Measurements from ENCODE around the gene CYFIP1. TPM values are rescaled to one million over a fixed set of nuclear protein-coding genes. Genes with fewer than 3 reads are reported as not detected.

CYFIP1 gene
- total and polyA plus RNA-seq, 2 of the 8 experiments (the other 6 are each of a cell fraction or from before 2014, with no cell fraction given), result 38.6 to 81.7 TPM

DNA sequence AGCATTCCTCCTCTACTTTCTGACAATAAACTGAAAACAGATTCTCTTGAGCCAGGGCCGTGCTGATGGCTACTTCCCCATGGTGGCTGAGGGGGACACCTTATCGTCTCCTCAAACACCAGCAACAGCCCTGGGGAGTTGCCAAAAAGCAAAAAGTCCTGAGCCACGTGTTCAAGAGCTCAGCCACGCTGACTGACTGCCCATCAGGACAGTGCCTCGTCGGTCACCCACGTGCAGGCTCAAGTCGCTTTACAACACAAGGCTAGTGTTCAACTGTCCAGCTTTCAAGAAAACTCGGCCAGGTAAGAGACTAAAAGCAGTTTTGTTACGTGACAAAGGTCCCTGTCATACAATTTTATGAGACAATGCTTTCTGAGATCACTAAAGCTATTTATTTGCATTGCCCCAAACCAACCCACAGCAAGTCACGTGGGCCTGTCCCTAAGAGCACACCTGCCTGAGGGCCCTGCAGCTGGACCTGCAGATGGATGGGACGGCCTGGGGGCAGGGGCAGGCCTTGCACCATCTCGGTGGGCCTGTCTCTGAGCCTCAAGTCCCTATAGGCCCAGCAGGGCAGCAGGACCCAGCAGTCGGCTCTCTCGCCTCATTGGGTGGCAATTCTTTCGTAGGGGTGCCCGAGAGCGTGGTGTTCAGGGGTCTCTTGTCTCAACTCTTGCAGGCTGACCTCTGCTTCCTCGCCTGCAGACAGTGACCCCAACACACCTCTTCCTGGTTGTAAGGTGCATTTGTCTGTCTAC lies 99.0 kb downstream of the CYFIP1 start:
- Histone ChIP-seq H3K4ac (replicated peaks; ENCODE audit: insufficient read length, low read depth, low read length) (no peak overlapping the region), H4K8ac (ENCODE audit: extremely low read depth, insufficient read depth, low read length) (no peak overlapping the region), H3K9me3 (ENCODE audit: insufficient read depth in 2 of 2, low read depth in 1 of 2, low read length in 1 of 2) (no peaks in the 10 kb centered on the region; a peak in 1 of 4 replicates), H3K18ac (ENCODE audit: extremely low read depth, low read length) (no peak overlapping the region), H2AFZ (ENCODE audit: low read length) (no peak overlapping the region), H3K9ac (replicated peaks in 1 of 4; ENCODE audit: extremely low read depth in 1 of 4, low read depth in 3 of 4, low read length in 3 of 4) (no peak overlapping the region), H3K79me2 (ENCODE audit: control insufficient read depth in 1 of 2, insufficient read depth in 2 of 2, low read length in 2 of 2) (no peaks in the 10 kb centered on the region), H4K91ac (replicated peaks; ENCODE audit: insufficient read length, low read length) (no peak overlapping the region), H3K79me1 (ENCODE audit: low read depth, low read length) (no peaks in the 10 kb centered on the region; the same call in 1 of the 2 replicates), H3K27ac (ENCODE audit: low read depth, low read length) (no peak overlapping the region), H2AK5ac (ENCODE audit: low read depth, low read length) (no peak overlapping the region), H3K4me2 (ENCODE audit: insufficient read depth in 1 of 2, low read depth in 2 of 2, low read length in 2 of 2) (no peak overlapping the region), H3K36me3 (ENCODE audit: control insufficient read depth in 2 of 4, insufficient read depth in 4 of 4, low read length in 3 of 4) (peaks cover 2 to 6% (median 4%) of the 10 kb centered on the region in 4 experiments; a peak in 4 of 8 replicates), H2BK15ac (ENCODE audit: low read length) (no peak overlapping the region), H4K5ac (ENCODE audit: insufficient read length, low read depth, low read length) (no peak overlapping the region), H3K14ac (ENCODE audit: insufficient read length) (no peak overlapping the region), H2BK20ac (ENCODE audit: low read length) (no peak overlapping the region), H2BK5ac (ENCODE audit: low read depth, low read length) (no peak overlapping the region), H3K4me3 (ENCODE audit: extremely low read depth in 1 of 4, insufficient read depth in 2 of 4, low read depth in 3 of 4, low read length in 4 of 4) (no peak overlapping the region), H2BK120ac (replicated peaks; ENCODE audit: low read depth, low read length) (no peak overlapping the region), H3K23ac (ENCODE audit: insufficient read length) (no peak overlapping the region), H4K20me1 (replicated peaks in 1 of 2; ENCODE audit: control insufficient read depth in 1 of 2, insufficient read depth in 2 of 2, low read length in 2 of 2) (no peaks in the 10 kb centered on the region), H3K4me1 (replicated peaks in 1 of 4; ENCODE audit: control insufficient read depth in 3 of 4, insufficient read depth in 4 of 4, low read length in 3 of 4) (peaks cover 0 to 3% (median 0%) of the 10 kb centered on the region in 4 experiments; a peak in 1 of 7 replicates), H3K23me2 (ENCODE audit: low read depth, low read length) (no peaks in the 10 kb centered on the region), H2BK12ac (ENCODE audit: low read depth, low read length) (no peak overlapping the region), H3K56ac (replicated peaks; ENCODE audit: insufficient read length, low read depth, low read length) (no peak overlapping the region), H3K27me3 (replicated peaks in 1 of 4; ENCODE audit: control insufficient read depth in 3 of 4, extremely low read depth in 1 of 4, insufficient read depth in 3 of 4, low read length in 3 of 4) (no peaks in the 10 kb centered on the region)
- 93% methylated on average over 19 of the region's 19 CpGs; no CpG with 5 or more reads in 1 of the 2 experiments for WGBS, 2 experiments (ENCODE audit: extremely low coverage in 1 of 2, insufficient coverage in 1 of 2, insufficient read length in 1 of 2, insufficient replicate concordance in 2 of 2, low coverage in 1 of 2, low lambda C conversion rate in 2 of 2, missing lambda C conversion rate in 1 of 2)
- DNase-seq (ENCODE audit: low read depth in 1 of 2, low spot score in 2 of 2) (no peak), FAIRE-seq (no peak)
- POLR2A ChIA-PET (ENCODE audit: partially characterized antibody), result interaction anchor here (1.0 to 2.1 kb wide), 3 partner anchors 8 to 11 kb away, joined by 3 to 8 read pairs (median 4); no protein-coding TSS in a partner anchor
- CTCF ChIA-PET (ENCODE audit: partially characterized antibody), result interaction anchor here (1.2 kb wide), 1 partner anchor 96 kb away, joined by 3 read pairs; no protein-coding TSS in a partner anchor
- TF ChIP-seq YY1 (IDR thresholded peaks at IDR 0.05; ENCODE audit: low read depth, low read length), result no peak

Data from H1 (cell line).